Activated CD8-positive, alpha-beta memory T cell treated with anti-CD3 and anti-CD28 coated beads for 4 hours (primary cell): Measurements from ENCODE around the gene PDE9A.

Source experiments
- DNase-seq, 2 donors: peaks; one replicate each; pipeline ENCODE4 v3.0.0-alpha.2; 2020; ENCODE audit warnings: low read depth in 2 of 2

The PDE9A gene

DNA sequence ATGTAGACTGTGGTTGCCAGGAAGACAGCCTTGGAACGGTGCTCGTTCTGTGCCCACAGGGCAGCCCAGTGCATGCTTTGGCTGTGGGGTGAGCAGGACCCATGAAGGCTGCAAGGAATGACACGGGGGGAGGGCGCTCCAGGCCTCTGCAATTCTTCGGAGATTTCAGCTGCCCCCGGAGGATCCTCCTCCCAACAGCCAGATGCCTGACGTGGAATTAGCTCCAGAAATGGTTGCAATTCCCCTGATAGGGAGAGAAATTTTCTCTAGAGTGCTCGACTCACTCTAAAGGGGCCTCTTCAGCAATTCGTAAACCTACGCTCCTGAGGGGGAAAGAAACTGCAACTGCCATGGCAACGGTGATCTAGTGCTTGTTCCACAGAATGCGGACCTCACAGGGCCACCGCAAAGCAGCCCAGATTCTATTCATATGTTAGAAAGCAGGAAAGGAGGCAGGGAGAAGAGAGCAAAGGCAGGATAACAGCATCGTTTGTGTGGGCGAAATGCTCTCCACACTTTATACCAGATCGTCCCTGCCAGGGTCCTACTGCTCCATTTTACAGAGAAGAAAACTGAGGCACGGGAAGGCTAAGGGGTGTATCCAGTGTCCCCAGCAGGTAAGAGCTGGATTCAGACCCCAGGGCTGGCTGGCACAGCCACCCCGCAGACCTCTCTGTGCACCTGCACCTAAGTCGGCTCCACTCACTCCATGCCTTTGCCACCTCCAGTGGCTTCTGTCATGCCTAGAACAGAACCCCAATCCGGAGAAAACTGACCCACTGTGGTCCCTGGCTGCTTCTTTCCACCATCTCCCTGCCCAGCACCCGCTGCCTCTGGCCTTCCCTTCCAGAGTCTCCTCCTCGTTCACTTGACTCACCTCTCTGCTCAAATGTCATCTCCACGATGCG, 11.9 kb upstream of the PDE9A start:
- DNase-seq, result no peak

- DNase-seq, result no peak
Measured at GRCh38 chr21:42642219-42642745, 11.1 kb upstream of the PDE9A start.

DNA sequence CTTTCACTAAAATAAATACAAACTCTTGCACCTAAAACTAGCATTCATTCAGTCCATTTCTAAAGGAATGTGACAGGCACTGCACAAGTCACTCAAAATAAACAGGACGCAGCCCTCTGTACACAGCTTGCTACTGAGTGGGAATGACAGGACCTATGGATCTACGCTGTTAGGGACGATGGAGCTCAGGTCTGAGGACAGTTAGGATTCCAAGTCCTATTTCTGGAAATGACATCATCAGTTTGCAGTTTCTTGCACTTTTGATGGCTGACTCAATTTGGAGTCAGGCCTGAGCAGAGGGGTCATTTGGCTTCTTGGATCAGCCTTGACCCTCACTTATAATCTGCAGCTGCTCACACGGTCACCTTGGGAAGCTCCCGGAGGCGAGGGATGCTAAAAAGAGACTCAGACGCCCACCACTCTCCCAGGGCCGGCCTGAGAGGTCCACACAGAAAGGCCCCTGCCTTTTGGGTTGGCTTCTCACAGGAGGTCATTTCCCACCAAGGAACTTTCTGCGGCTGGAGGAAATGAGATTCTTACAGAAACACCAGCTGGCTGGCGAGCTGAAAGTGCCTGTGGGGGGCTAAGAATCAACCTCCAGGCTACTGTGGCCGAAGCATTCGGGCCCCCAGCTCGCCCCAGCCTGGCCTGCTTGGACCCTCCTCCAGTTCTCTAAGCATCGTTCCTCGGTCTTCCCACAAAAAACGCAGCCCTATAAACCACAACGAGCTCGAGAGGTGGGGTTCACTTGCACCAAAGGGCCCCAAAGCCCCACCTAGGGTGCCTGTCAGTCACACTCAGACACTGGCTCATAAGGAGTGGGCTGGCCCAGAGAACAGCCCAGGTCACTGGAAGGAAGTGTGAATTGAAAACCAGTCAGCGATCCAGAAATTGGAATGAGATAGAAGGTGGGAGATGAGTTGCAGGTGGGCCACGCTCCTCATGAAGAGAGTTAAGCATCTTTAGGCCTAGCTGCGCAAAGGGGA, 8.9 kb upstream of the PDE9A start:
- DNase-seq, result no peak

GRCh38 chr21:42645211-42646075, 8.0 kb upstream of the PDE9A start:
- DNase-seq, result no peak

GRCh38 chr21:42646076-42646825, 7.2 kb upstream of the PDE9A start:
- DNase-seq, result no peak

DNA sequence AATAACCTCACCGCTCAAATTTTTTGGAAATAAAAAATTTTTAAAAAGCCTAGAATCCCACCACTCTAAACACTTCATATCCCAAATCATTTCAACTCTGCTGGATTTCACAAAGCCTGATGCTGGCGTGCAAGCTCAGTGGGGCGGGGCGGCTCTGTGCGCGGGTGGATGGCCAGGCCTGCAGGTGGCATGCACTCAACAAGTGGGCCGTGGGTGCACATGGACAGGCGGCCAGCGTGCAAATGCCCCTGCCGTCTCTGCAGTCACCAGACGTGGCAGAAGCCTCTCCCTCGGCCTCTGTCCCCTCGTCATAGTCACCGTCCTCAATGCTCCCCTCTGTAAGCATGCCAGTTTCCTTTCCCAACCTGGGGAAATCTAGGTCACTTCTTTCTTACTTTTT, 6.6 kb upstream of the PDE9A start:
- no peak for DNase-seq

DNA sequence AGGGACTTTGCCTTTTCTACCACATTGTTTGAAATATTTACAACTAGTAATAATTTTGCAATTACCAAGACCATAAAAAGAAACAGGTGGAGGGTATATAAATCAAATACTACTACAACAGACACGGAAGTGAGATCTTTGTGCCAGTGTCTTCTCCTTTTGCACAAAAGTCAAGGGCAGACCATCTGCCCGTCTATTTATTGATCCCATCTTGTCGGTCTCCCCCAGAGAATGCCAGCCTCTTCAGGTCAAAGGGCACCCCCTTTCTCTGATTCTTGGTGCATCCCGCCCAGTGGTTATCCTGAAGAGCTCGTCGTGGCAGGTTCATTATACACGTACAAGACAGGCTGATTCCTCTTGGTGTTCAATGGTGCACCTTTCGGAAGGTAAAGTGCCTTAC, 4.8 kb upstream of the PDE9A start:
- DNase-seq, result no peak

GRCh38 chr21:42649122-42650032, 4.0 kb upstream of the PDE9A start:
- no peak for DNase-seq

GRCh38 chr21:42650033-42650370, 3.4 kb upstream of the PDE9A start:
- no peak for DNase-seq

GRCh38 chr21:42650441-42651421, 2.7 kb upstream of the PDE9A start:
- no peak for DNase-seq

GRCh38 chr21:42651515-42652401, 1.7 kb upstream of the PDE9A start:
- DNase-seq, result no peak

DNA sequence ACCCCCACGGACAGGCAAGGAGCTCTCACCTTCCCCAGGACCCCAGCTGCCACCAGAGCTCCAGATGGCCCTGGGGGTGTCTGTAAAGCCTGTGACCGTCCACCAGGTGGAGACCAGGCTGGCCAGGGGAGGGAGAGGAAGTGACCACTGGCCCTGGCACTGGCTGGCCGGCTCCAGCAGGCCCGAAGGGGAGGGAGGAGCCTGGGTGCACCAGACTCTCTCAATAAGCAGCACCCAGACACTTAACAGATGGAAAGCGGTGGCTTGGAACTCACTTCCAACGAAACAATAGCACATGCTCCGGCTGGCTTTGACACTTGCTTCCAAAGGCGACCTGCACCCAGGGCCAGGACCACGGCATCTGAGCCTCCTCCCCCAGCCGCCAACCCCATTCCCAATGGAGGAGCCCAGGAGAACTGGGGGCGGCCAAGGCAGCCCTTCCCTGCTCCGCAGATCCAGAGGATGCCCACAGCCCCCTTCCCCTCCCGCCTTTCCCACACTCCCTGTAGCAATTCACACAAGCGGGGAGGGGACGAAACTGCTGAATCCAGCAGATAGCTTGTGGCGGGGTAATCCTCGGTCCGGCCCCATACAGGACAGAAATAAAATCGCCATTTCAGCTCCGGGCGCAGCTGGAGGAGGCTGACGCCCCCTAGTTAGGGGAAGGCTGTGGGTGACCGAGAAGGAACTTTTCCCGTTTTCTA, 742 bp upstream of the PDE9A start:
- DNase-seq, result no peak

GRCh38 chr21:42654179-42654912, 925 bp downstream of the PDE9A start:
- DNase-seq, result no peak

DNA sequence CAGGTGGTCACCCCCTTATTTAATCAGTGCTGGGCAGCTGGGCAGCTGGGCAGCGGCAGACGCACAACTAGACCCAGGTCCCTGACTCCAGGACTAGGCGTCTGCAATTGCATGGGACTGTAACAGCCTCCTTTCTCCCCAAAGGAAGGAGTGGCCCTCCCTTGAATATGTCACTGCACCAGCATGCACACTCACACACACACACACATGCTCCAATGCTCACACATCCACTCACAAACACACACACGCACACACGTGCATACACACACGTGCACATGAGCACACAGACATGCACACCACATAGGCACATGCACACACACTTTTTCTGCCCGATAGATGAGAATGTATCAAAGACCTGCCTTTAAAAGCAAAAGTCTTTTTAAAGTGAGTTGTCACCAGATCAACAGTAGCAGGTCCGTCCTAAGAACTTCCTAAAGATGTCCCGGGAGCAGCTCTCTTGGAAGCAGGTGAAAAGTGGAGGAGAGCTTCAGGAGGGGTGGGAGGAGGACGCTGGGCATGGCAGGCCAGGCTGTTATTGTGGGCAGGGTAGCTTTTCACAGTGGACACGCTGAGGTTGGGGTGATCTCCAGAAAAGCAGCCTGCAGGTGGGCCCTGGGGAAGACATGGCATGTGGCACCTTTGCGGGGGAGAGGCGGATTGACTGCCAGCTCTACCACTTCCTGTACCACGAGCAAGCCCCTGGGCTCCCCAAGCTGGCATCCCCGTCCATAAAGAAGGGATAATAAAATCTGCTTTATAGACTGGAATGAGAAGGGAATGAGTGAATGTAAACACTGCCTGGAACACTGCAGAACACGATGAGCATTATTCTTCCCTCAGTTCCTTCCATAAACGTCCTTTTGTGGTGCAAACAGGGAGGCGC, 1.7 kb downstream of the PDE9A start:
- DNase-seq, result no peak
